Endodermal cell (in vitro differentiated cells): ENCODE results near the gene CAMTA1. TPM values are rescaled to one million over a fixed set of nuclear protein-coding genes. Genes with fewer than 3 reads are reported as not detected.

ENCODE experiments used
- DNase-seq: peaks from one replicate; pipeline ENCODE4 v3.0.0-alpha.2; 2017
- H3K27ac ChIP-seq: 2 replicates; pipeline ENCODE4 v1.5.1; 2013; ENCODE audit warnings: mild to moderate bottlenecking, low read depth, low read length, moderate library complexity
- H3K27me3 ChIP-seq: 2 replicates; pipeline ENCODE4 v1.6.1; 2013; ENCODE audit warnings: mild to moderate bottlenecking, low read length, moderate library complexity; ENCODE audit not compliant: insufficient read depth, control insufficient read depth, poor library complexity, severe bottlenecking
- H3K36me3 ChIP-seq: 2 replicates; pipeline ENCODE4 v1.7.0; 2013; ENCODE audit warnings: mild to moderate bottlenecking, low read length, moderate library complexity; ENCODE audit not compliant: control insufficient read depth, insufficient read depth
- H3K4me1 ChIP-seq: one replicate; pipeline ENCODE4 v1.7.0; 2013; ENCODE audit warnings: low read length; ENCODE audit not compliant: control insufficient read depth, insufficient read depth
- H3K4me3 ChIP-seq: 2 replicates; pipeline ENCODE4 v1.5.1; 2013; ENCODE audit warnings: mild to moderate bottlenecking, low read length, moderate library complexity
- H3K9ac ChIP-seq: 2 replicates; pipeline ENCODE4 v1.6.1; 2013; ENCODE audit warnings: mild to moderate bottlenecking, low read length, moderate library complexity; ENCODE audit not compliant: poor library complexity, severe bottlenecking; ENCODE audit errors: extremely low read depth
- H3K9me3 ChIP-seq: 2 replicates; pipeline ENCODE4 v1.6.1; 2013; ENCODE audit warnings: mild to moderate bottlenecking, low read length, moderate library complexity; ENCODE audit not compliant: control insufficient read depth
- H3K27ac Mint-ChIP-seq: 2 replicates; pipeline ENCODE4 v1.8.0; 2020; ENCODE audit warnings: mixed read lengths
- H3K27me3 Mint-ChIP-seq: 2 replicates; pipeline ENCODE4 v1.8.0; 2021; ENCODE audit warnings: mild to moderate bottlenecking, mixed read lengths; ENCODE audit not compliant: insufficient read depth
- H3K36me3 Mint-ChIP-seq: 2 replicates; pipeline ENCODE4 v1.8.0; 2020; ENCODE audit warnings: low read depth, mixed read lengths
- H3K4me1 Mint-ChIP-seq: 2 replicates; pipeline ENCODE4 v1.8.0; 2020; ENCODE audit warnings: mixed read lengths
- H3K4me3 Mint-ChIP-seq: 2 replicates; pipeline ENCODE4 v1.8.0; 2020; ENCODE audit warnings: mild to moderate bottlenecking, moderate library complexity, mixed read lengths
- H3K9me3 Mint-ChIP-seq: 2 replicates; pipeline ENCODE4 v1.8.0; 2020; ENCODE audit warnings: mild to moderate bottlenecking, mixed read lengths
- CTCF ChIP-seq: fragments of 200-600 bp; sonication (generic); conservative IDR thresholded peaks from 2 replicates; pipeline ENCODE4 v1.5.0; 2021; ENCODE audit warnings: antibody characterized with exemption, mild to moderate bottlenecking
- WGBS, 2 experiments: methylation state at CpG; one replicate each; pipeline versions ENCODE4 v1.1.5 to v1.1.7; 2013; ENCODE audit warnings: missing lambda C conversion rate in 2 of 2, mixed read lengths in 1 of 2; ENCODE audit not compliant: insufficient coverage in 1 of 2, insufficient read length in 1 of 2; 5-methylcytosine and 5-hydroxymethylcytosine counted together
- total RNA-seq, 2 donors: library from RNA; stranded (reverse); fragmentation: NEBNext Ultra II Directional in 1 of 2; extraction: Animal tissue kit (Norgen Biotek cat#: 25700) in 1 of 2; gene quantifications; 2 replicates in 1 of 2; 3 replicates in 1 of 2; pipeline ENCODE4 v1.2.1, GENCODE V29; 2021

Gene CAMTA1
- total RNA-seq, 2 donors from 2014 or later, result 123 to 137 TPM

- peaks cover 6% of the 10 kb centered on the region for H3K9me3 Mint-ChIP-seq
- no peaks in the 10 kb centered on the region for H3K4me1 Mint-ChIP-seq
- no peak for DNase-seq
- 91 to 100% methylated on average over 4 of the region's 4 CpGs for WGBS, 2 experiments
- H3K27ac Mint-ChIP-seq, result no peak overlapping the region
- H3K9me3 ChIP-seq, result peaks cover 34% of the 10 kb centered on the region
- no peak overlapping the region for H3K4me3 Mint-ChIP-seq
- no peaks in the 10 kb centered on the region for H3K27me3 ChIP-seq
- H3K36me3 Mint-ChIP-seq, result peaks cover 60% of the 10 kb centered on the region
- H3K4me1 ChIP-seq, result no peaks in the 10 kb centered on the region
- no peak for TF ChIP-seq CTCF
- H3K4me3 ChIP-seq, result no peak overlapping the region
- H3K27me3 Mint-ChIP-seq, result no peaks in the 10 kb centered on the region
- H3K9ac ChIP-seq, result no peak overlapping the region
- peaks cover 21% of the 10 kb centered on the region for H3K36me3 ChIP-seq
- no peak overlapping the region for H3K27ac ChIP-seq
Observed at GRCh38 chr1:6850537-6850936, 65.3 kb downstream of the CAMTA1 start.

DNA sequence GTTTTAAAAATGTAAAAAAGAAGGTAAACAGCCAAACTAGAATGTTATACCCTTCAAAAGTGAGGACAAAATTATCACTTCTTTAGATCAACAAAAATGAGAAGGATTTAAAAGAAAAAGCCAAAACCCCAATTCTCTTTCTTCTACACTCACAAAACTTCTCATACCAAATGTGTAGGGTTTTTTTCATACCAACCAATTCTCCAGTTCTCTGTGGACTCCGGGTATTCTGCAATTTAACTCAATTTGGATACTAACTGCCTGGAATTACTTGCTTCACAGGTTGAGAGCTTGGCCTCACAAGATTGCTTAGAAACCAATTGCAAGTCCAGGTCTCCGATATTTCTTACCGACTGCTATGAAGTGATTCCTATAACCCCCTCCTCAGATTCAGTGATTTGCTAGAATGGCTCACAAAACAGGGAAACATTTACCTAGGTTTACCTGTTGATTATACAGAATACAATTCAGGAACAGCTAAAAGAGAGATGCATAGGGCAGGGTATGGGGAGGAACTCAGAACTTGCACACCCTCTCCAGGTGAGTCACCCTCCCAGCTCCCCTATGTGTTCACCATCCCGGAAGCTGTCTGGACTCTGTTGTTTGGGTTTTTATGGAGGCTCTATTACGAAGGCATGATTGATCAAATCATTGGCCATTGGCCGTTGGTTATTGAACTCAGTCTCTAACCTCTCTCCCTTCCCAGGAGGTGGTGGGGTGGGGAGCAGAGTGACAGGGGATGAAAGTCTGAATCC lies 67.1 kb downstream of the CAMTA1 start:
- H3K27ac Mint-ChIP-seq, result no peak overlapping the region
- no peak overlapping the region for H3K4me3 ChIP-seq
- no peak overlapping the region for H3K9ac ChIP-seq
- H3K4me3 Mint-ChIP-seq, result no peak overlapping the region
- H3K36me3 Mint-ChIP-seq, result peaks cover 48% of the 10 kb centered on the region
- H3K4me1 Mint-ChIP-seq, result peaks cover 6% of the 10 kb centered on the region
- no peaks in the 10 kb centered on the region for H3K4me1 ChIP-seq
- no peak overlapping the region for H3K27ac ChIP-seq
- H3K36me3 ChIP-seq, result peaks cover 13% of the 10 kb centered on the region
- no peak for DNase-seq
- H3K27me3 Mint-ChIP-seq, result no peaks in the 10 kb centered on the region
- H3K9me3 Mint-ChIP-seq, result peaks cover 2% of the 10 kb centered on the region
- no peaks in the 10 kb centered on the region for H3K27me3 ChIP-seq
- no peak for TF ChIP-seq CTCF
- WGBS, 2 experiments, result 92 to 100% methylated on average over 3 to 6 of the region's 6 CpGs
- H3K9me3 ChIP-seq, result peaks cover 26% of the 10 kb centered on the region

DNA sequence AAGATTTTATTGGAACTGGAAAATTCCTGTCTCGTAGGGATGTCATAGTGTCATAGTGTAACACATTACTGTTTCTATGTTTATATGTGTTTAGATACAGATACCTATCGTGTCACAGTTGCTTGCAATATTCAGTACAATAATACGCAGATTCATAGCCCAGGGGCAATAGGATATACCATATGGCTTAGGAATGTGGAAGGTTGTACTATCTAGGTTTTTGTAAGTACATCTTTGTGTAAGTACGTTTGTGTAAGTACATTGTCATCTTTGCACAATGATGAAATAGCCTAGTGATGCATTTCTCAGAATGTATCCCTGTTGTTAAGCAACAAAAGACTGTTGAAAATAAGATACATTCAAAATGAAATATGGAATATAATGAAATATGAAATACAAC lies 68.9 kb downstream of the CAMTA1 start:
- H3K4me3 ChIP-seq, result no peak overlapping the region
- peaks cover 40% of the 10 kb centered on the region for H3K36me3 Mint-ChIP-seq
- no peak overlapping the region for H3K4me3 Mint-ChIP-seq
- WGBS, 2 experiments, result 95 to 98% methylated on average over 4 of the region's 4 CpGs
- H3K4me1 Mint-ChIP-seq, result peaks cover 7% of the 10 kb centered on the region
- DNase-seq, result no peak
- H3K27me3 Mint-ChIP-seq, result no peaks in the 10 kb centered on the region
- peaks cover 2% of the 10 kb centered on the region for H3K9me3 Mint-ChIP-seq
- no peak overlapping the region for H3K9ac ChIP-seq
- no peak for TF ChIP-seq CTCF
- H3K9me3 ChIP-seq, result peaks cover 26% of the 10 kb centered on the region
- no peak overlapping the region for H3K27ac Mint-ChIP-seq
- no peak overlapping the region for H3K27ac ChIP-seq
- H3K4me1 ChIP-seq, result no peaks in the 10 kb centered on the region
- no peaks in the 10 kb centered on the region for H3K27me3 ChIP-seq
- peaks cover 13% of the 10 kb centered on the region for H3K36me3 ChIP-seq
